Stimulated activated CD4-positive, alpha-beta T cell treated with anti-CD3 and anti-CD28 coated beads, Interleukin-1b, Interleukin-23, amount 100 ng/mL, for 48 hours (primary cell): ENCODE results near the gene PTH.

Source experiments
- DNase-seq: peaks from one replicate; pipeline ENCODE4 v3.0.0-alpha.2; 2020

Gene PTH

DNA sequence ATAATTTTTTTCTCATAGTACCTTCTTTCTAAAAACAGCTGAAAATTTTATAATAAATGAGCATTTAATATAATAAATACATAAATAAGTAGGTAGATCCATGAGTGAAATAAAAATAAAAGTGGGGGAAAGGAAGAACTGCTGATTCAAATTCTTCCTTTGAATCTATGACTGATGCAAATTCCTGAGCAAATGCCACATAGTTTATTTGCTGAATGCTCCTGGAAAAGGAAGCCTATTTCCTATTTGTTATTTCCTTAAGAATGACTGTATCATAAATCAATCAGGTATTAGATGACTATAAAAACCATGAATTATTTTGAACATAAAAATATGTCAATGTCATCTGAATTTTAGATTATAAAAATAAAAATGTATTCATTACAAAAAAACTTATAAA lies 49.4 kb downstream of the PTH start:
- no peak for DNase-seq

DNA sequence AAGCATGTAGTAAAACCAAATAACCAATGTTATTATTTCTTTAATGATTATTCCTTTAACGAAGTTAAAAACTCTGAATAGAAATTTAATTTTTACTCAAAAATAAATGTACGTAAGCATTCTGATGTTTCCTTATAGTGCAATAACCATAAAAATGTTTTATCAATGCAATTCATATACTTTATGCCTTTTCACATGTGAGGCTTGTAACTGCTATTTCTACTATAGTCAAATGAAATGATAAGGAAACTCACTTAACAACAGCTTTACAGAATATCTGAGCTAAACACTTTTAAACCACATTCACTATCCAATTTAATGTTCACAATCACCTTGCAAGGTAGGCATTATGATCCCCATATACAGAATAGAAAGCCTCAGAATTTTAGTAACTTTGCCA lies 50.2 kb downstream of the PTH start:
- DNase-seq = no peak
